ENCODE results near the gene GMPPA. TPM values are rescaled to one million over a fixed set of nuclear protein-coding genes. Genes with fewer than 3 reads are reported as not detected.

Gene GMPPA
- total RNA-seq, 1 donor from 2014 or later: 30.2 TPM

DNA sequence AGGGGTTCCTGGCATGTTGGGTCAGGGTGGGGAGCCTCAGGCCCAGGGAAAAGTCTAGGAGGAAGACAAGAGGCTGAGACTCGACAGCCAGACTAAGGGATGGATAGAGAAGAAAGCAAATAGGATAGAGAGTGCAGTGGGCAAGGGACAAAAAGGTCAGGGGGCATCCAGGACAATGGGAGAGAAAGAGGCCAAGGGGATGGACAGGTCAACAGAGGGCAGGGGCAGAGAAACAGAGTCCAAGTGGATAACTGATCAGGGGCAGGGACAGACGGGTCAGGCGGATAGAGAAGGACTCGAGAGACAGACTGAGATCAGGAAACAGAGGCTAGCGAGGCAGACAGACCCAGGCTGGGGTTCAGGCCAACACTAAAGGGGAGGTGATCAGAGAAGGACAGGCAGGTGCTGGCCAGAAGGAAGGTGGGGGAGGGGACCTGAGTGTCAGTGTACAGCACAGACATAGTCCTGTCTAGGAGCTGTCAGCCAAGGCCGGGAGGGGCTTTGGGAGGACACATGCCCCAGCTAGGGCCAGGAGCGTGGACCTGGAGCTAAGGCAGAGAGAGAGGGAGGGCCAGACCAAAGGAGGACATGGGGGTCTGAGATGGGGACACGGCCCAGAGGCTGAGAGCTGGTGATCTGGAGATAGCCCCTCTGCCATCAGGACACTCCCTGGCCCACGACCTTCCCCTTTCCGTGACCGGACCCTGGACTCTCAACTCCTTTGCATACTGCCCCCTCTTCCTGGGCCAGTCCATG lies 27.8 kb downstream of the GMPPA start:
- H3K4me3 Mint-ChIP-seq (ENCODE audit: unreplicated experiment): peak overlapping the region; percentile 8

DNA sequence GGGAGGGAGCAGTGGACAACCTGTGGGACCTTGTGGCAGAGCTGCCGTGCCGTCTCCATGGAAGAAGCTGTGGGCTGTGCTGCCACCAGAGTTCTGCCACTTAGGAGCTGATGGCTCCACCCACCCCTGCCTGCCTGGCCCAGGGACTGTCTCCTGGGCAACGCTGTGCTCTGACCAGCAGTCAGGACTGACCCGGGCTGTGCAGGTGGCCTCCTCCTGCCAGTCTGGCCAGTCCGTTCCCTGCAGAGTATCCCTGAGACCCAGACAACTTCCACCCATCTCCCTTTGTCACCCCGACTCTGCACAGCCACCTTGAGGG lies 28.3 kb downstream of the GMPPA start:
- DNase-seq (ENCODE audit: low spot score): no peak
- Mint-ChIP-seq H3K27ac (ENCODE audit: unreplicated experiment) (no peak overlapping the region), H3K4me3 (ENCODE audit: unreplicated experiment) (no peak overlapping the region), H3K4me1 (ENCODE audit: unreplicated experiment) (peaks cover 34% of the 10 kb centered on the region), H3K9me3 (ENCODE audit: unreplicated experiment) (no peaks in the 10 kb centered on the region), H3K36me3 (ENCODE audit: low read depth, unreplicated experiment) (no peaks in the 10 kb centered on the region), H3K27me3 (ENCODE audit: unreplicated experiment) (peaks cover 35% of the 10 kb centered on the region)
- TF ChIP-seq, protein P1, sequence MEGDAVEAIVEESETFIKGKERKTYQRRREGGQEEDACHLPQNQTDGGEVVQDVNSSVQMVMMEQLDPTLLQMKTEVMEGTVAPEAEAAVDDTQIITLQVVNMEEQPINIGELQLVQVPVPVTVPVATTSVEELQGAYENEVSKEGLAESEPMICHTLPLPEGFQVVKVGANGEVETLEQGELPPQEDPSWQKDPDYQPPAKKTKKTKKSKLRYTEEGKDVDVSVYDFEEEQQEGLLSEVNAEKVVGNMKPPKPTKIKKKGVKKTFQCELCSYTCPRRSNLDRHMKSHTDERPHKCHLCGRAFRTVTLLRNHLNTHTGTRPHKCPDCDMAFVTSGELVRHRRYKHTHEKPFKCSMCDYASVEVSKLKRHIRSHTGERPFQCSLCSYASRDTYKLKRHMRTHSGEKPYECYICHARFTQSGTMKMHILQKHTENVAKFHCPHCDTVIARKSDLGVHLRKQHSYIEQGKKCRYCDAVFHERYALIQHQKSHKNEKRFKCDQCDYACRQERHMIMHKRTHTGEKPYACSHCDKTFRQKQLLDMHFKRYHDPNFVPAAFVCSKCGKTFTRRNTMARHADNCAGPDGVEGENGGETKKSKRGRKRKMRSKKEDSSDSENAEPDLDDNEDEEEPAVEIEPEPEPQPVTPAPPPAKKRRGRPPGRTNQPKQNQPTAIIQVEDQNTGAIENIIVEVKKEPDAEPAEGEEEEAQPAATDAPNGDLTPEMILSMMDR (IDR thresholded peaks at IDR 0.05; ENCODE audit: unreplicated experiment): no peak

More for the DNA sequence above, 27.8 kb downstream of the GMPPA start:
- no peak for DNase-seq (ENCODE audit: low spot score)
- Mint-ChIP-seq H3K27me3 (ENCODE audit: unreplicated experiment) (peaks cover 36% of the 10 kb centered on the region), H3K4me1 (ENCODE audit: unreplicated experiment) (peaks cover 39% of the 10 kb centered on the region), H3K9me3 (ENCODE audit: unreplicated experiment) (no peaks in the 10 kb centered on the region), H3K36me3 (ENCODE audit: low read depth, unreplicated experiment) (no peaks in the 10 kb centered on the region), H3K27ac (ENCODE audit: unreplicated experiment) (no peak overlapping the region)
- TF ChIP-seq, protein P1 (IDR thresholded peaks at IDR 0.05; ENCODE audit: unreplicated experiment): no peak

DNA sequence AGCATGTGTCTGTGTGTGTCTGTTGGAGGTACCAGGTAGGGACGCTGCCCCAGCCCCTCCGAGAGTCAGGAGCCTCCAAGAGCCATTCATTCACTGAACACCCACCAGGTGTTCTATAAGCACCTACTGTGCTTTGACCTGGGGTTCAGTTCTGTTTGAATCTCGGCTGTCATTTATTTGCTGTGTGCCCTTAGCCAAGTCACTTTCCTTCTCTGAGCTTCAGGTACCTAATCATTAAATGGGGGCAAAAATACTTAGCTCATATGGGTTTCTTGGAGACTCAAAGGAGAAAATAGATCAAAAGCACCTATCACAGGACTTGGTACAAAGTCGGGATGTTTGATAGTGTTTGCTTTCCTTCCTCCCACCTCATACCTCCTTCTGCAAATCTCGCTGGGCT lies 28.8 kb downstream of the GMPPA start:
- H3K36me3 Mint-ChIP-seq (ENCODE audit: low read depth, unreplicated experiment): no peaks in the 10 kb centered on the region
- no peak for DNase-seq (ENCODE audit: low spot score)
- peaks cover 33% of the 10 kb centered on the region for H3K4me1 Mint-ChIP-seq (ENCODE audit: unreplicated experiment)
- H3K27me3 Mint-ChIP-seq (ENCODE audit: unreplicated experiment): peaks cover 36% of the 10 kb centered on the region
- no peaks in the 10 kb centered on the region for H3K9me3 Mint-ChIP-seq (ENCODE audit: unreplicated experiment)
- TF ChIP-seq, protein P1 (IDR thresholded peaks at IDR 0.05; ENCODE audit: unreplicated experiment): no peak
- H3K4me3 Mint-ChIP-seq (ENCODE audit: unreplicated experiment): no peak overlapping the region
- H3K27ac Mint-ChIP-seq (ENCODE audit: unreplicated experiment): no peak overlapping the region

DNA sequence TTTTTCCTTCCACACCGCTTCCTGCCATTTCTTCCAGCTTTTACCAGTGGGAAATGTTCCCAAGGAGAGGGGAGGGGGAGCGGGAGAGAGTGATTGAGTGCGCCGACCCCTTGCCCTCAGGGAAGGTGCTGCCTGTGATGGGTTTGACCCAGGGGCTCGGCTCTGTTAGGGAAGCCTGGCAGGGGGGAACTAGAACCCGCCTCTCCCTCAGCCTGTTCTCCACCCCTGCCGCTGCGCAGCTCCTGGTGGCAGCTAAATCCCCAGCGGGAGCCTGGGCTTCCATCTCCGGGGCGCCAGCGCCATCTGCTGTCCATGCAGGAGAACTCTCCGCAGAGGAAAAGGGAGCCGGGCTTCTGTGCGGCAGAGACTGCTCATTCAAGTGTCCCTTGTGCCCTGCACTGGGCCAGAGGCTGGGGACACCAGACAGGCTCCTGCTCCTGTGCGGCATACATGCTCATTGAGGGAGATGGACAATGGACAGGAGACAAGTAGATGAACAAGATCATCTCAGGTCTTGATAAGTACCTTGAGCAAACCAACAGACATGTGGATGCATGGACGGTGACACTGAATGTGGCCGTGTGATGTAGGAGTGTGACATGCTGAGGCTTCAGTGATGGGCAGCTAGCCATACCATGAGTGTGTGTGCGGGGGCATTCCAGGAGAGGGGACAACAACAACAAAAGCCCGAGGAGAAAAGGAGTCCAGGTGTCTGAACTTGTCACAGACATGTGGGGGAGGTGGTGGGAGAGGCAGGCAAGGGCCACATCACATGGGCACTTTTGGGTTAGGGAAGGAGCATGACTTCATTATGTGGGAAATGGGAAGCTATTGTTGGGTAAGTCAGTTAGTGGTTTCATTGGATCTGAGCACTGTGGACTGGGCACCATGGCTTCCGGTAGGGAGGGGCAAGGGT lies 31.6 kb downstream of the GMPPA start:
- Mint-ChIP-seq H3K4me1 (ENCODE audit: unreplicated experiment) (peaks cover 27% of the 10 kb centered on the region), H3K9me3 (ENCODE audit: unreplicated experiment) (no peaks in the 10 kb centered on the region), H3K36me3 (ENCODE audit: low read depth, unreplicated experiment) (no peaks in the 10 kb centered on the region), H3K27me3 (ENCODE audit: unreplicated experiment) (peaks cover 28% of the 10 kb centered on the region), H3K27ac (ENCODE audit: unreplicated experiment) (no peak overlapping the region), H3K4me3 (ENCODE audit: unreplicated experiment) (no peak overlapping the region)
- DNase-seq (ENCODE audit: low spot score): peak; percentile 97
- TF ChIP-seq, protein P1 (IDR thresholded peaks at IDR 0.05; ENCODE audit: unreplicated experiment): peak; percentile 89
